HCEC 1CT (cell line): ENCODE data around the gene SZRD1.

Source experiments
- DNase-seq: peaks from one replicate; pipeline ENCODE4 v3.0.0-alpha.2; 2017

Gene SZRD1

DNA sequence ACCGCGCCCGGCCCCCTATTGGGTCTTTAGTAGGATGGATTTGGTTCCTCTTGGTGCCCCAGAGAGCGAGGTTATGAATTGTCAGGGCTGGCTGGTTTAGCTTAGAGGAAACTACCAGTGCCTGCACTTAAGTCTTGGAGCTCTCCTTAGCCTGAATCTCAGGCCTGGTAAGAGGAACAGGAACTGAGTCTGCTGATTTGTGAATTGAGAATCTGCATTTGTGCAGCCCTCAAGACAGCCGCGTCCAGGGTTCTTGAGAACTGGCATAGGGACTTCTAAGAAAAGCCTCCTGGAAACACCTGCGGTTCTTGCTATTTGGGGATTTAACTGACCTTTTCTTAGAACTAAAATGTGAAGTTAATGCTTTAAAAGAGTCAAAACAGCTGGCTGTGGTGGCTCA is 75.2 kb downstream of the SZRD1 start:
- no peak for DNase-seq

DNA sequence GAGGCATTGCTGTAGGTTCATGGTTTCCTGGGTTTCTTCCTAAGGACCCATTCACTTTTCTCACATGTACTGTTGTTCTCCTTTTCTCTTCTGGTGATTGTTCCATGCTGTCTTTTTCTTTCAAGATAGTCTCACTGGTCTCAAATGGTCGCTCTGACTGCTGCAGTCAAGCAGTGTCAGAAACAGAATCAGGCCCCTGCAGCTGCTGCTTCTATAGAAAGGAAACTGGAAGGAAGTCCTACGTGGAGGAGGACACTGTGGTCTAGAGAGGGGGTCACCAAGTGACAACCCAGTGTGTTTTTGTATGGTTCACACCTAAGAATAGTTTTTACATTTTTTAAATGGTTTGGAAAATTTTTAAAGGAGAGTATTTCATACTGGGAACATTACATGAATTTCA is 75.9 kb downstream of the SZRD1 start:
- DNase-seq: no peak

DNA sequence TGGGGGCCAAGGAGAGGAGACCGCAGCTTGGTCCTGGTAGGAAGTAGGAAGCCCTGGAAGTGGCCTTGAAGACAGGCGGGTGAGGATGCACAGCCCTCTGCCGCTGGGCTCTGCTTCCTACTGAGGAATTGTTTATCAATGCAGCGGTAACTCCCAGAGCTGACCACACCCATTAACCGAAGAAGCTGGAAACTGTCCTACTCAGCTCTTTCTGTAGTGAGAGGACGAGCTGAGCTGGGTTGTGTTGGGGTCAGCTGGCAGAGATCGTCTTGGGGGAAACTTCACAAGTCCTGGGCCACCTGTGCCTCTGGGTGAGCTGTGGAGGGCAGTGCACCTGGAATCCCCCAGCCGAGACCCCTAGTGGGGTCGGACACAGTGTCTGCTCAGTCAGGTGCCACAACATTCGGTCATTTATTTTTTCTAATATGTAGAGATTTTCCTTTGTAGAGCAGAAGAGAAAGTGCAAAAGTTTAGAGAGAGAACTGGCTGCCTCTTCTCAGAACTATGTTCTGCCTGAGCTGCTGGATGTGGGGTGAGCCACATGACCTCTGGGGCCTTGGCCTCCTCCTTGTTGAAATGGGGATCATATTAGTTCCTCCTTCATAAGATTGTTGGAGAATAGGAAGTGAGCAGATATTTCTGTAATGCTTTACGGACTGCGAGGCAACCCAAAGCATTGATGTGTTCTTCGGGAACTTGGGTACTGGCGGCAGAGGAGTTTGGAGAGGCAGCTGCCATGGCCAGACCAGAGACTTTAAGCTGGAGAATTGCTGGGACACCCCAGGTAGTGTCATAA is 77.1 kb downstream of the SZRD1 start:
- no peak for DNase-seq

DNA sequence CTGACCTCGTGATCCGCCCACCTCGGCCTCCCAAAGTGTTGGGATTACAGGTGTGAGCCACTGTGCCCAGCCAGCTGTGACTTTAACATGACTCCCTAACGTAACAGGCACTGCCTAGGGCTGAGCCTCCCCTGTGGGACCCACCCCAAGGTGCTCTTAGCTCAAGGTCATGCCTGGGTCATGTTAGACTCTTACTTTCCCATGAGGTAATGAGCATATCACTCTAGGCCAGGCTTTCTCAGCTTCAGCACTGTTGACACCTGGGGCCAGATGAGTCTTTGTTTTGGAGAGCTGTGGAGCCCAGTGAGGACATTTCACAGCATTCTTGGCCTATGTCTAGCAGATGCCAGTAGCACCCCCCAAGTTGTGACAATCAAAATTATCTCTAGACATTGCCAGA is 78.0 kb downstream of the SZRD1 start:
- no peak for DNase-seq

DNA sequence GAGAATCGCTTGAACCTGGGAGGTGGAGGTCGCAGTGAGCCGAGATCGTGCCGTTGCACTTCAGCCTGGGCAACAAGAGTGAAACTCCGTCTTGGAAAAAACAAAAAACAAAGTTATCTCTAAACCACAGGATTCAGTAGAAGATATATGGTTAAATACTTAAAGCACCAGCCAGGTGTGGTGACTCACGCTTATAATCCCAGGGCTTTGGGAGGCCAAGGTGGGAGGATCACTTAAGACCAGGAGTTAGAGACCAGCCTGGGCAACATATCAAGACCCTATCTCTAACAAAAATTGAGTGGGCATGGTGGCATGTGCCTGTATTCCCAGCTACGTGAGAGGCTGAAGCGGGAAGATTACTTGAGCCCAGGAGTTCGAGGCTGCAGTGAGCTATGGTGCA is 79.1 kb downstream of the SZRD1 start:
- no peak for DNase-seq

DNA sequence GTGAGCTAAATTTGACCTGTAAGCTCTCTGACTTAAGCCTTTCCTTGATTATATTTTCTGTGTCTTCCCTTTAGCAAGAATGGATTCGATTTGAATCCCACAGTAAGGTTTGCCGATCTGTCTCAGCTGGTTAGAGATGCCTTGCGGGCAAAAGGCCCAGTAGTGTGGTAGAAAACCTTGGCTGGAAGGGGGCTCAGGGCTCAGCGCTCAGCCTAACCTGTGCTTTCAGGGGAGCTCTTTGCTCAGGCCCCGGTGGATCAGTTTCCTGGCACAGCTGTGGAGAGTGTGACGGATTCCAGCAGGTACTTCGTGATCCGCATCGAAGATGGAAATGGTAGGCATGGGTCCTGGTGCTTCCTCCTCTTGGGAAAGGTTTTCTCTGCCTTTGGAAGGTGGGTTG is 80.6 kb downstream of the SZRD1 start:
- no peak for DNase-seq
